Parathyroid adenoma (tissue), 2 donors: Measurements from ENCODE around the gene CEACAM6.

ENCODE experiments used
- H2AFZ ChIP-seq: fragments of 300-600 bp; sonication (generic); one replicate; pipeline ENCODE4 v1.7.0; 2017; ENCODE audit warnings: antibody characterized with exemption, mild to moderate bottlenecking
- H3K27ac ChIP-seq: fragments of 300-600 bp; sonication (generic); one replicate; pipeline ENCODE4 v1.7.0; 2017
- H3K27me3 ChIP-seq: fragments of 300-600 bp; sonication (generic); one replicate; pipeline ENCODE4 v1.7.0; 2017; ENCODE audit warnings: low read length; ENCODE audit not compliant: control insufficient read depth, insufficient read depth
- H3K36me3 ChIP-seq: fragments of 300-600 bp; sonication (generic); one replicate; pipeline ENCODE4 v1.7.0; 2017; ENCODE audit warnings: low read length; ENCODE audit not compliant: control insufficient read depth, insufficient read depth
- H3K4me1 ChIP-seq: fragments of 300-600 bp; sonication (generic); one replicate; pipeline ENCODE4 v1.7.0; 2017; ENCODE audit warnings: control low read depth
- H3K4me2 ChIP-seq: fragments of 300-600 bp; sonication (generic); one replicate; pipeline ENCODE4 v1.7.0; 2017; ENCODE audit warnings: low read length
- H3K4me3 ChIP-seq: fragments of 300-600 bp; sonication (generic); one replicate; pipeline ENCODE4 v1.7.0; 2017; ENCODE audit warnings: low read depth, low read length
- H3K79me2 ChIP-seq: fragments of 300-600 bp; sonication (generic); one replicate; pipeline ENCODE4 v1.7.0; 2017; ENCODE audit warnings: control low read depth
- H3K9ac ChIP-seq: fragments of 300-600 bp; sonication (generic); one replicate; pipeline ENCODE4 v1.7.0; 2017; ENCODE audit warnings: mild to moderate bottlenecking
- H3K9me3 ChIP-seq: fragments of 300-600 bp; sonication (generic); one replicate; pipeline ENCODE4 v1.7.0; 2017; ENCODE audit warnings: low read length; ENCODE audit not compliant: control insufficient read depth
- TF ChIP-seq, protein P1 (sequence below): fragments of 300-600 bp; sonication (generic); IDR thresholded peaks from one replicate; pipeline ENCODE4 v1.7.0; 2017; ENCODE audit warnings: antibody characterized with exemption, mild to moderate bottlenecking
- donor health status: primary hyperparathyroidism.

Gene CEACAM6

GRCh38 chr19:41720103-41720502, 35.2 kb upstream of the CEACAM6 start:
- no peaks in the 10 kb centered on the region for H3K27me3 ChIP-seq

DNA sequence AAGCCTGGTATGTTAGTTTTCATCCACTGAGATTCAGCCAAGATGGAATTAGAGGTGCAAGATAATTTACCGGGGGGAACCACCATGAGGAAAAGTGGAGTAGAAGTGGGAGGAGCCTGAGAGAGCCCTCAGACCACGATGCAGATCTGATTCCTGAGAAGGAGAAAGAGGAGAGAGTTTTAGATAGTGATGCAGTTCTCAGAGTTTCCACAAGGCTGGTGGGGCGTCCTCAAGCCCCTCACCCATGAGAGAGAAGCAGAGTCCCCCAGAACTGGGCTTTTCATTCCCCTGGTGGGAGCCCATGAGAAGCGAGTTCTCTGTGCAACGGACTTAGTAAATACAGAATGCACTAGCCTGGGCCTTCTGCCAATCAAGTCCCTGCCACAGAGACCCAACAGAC, 28.8 kb upstream of the CEACAM6 start:
- Histone ChIP-seq H3K4me2 (no peak overlapping the region), H3K4me1 (no peaks in the 10 kb centered on the region), H2AFZ (no peak overlapping the region), H3K79me2 (no peaks in the 10 kb centered on the region), H3K4me3 (no peak overlapping the region), H3K27ac (no peak overlapping the region), H3K9ac (no peak overlapping the region), H3K9me3 (no peaks in the 10 kb centered on the region), H3K36me3 (no peaks in the 10 kb centered on the region), H3K27me3 (no peaks in the 10 kb centered on the region)
- TF ChIP-seq, protein P1, sequence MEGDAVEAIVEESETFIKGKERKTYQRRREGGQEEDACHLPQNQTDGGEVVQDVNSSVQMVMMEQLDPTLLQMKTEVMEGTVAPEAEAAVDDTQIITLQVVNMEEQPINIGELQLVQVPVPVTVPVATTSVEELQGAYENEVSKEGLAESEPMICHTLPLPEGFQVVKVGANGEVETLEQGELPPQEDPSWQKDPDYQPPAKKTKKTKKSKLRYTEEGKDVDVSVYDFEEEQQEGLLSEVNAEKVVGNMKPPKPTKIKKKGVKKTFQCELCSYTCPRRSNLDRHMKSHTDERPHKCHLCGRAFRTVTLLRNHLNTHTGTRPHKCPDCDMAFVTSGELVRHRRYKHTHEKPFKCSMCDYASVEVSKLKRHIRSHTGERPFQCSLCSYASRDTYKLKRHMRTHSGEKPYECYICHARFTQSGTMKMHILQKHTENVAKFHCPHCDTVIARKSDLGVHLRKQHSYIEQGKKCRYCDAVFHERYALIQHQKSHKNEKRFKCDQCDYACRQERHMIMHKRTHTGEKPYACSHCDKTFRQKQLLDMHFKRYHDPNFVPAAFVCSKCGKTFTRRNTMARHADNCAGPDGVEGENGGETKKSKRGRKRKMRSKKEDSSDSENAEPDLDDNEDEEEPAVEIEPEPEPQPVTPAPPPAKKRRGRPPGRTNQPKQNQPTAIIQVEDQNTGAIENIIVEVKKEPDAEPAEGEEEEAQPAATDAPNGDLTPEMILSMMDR = no peak

More at GRCh38 chr19:41720103-41720502, 35.2 kb upstream of the CEACAM6 start:
- no peak overlapping the region for H3K9ac ChIP-seq
- no peaks in the 10 kb centered on the region for H3K79me2 ChIP-seq
- no peak overlapping the region for H2AFZ ChIP-seq
- no peaks in the 10 kb centered on the region for H3K9me3 ChIP-seq
- TF ChIP-seq, protein P1 = no peak
- no peak overlapping the region for H3K4me2 ChIP-seq
- no peak overlapping the region for H3K27ac ChIP-seq
- no peaks in the 10 kb centered on the region for H3K4me1 ChIP-seq
- no peak overlapping the region for H3K4me3 ChIP-seq
- H3K36me3 ChIP-seq = no peaks in the 10 kb centered on the region

DNA sequence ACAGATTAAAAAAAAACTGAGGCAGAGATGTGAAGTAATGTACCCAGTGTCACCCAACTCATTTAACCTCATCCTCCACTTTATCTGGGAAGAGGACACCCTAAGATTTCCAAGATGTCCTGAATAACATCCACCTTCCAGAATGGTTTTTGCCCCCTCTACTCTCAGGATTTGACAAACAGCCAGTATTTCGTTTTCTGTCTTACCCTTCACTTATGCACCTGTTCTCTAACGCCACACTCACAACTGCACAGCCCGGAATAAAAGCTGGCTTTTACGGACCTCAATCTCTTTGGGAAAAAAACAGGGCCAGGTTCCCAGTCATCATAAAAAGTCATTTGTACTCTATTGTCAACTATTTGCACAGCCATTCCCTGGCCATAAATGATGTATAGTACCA, 21.2 kb upstream of the CEACAM6 start:
- H3K27ac ChIP-seq = no peak overlapping the region
- H3K9ac ChIP-seq = no peak overlapping the region
- no peak overlapping the region for H2AFZ ChIP-seq
- H3K27me3 ChIP-seq = no peaks in the 10 kb centered on the region
- TF ChIP-seq, protein P1 = no peak
- H3K4me1 ChIP-seq = no peaks in the 10 kb centered on the region
- H3K4me2 ChIP-seq = no peak overlapping the region
- H3K36me3 ChIP-seq = no peaks in the 10 kb centered on the region
- H3K9me3 ChIP-seq = no peaks in the 10 kb centered on the region
- no peaks in the 10 kb centered on the region for H3K79me2 ChIP-seq
- H3K4me3 ChIP-seq = no peak overlapping the region

- Histone ChIP-seq H3K4me2 (no peak overlapping the region), H3K9ac (no peak overlapping the region), H3K36me3 (no peaks in the 10 kb centered on the region), H3K4me1 (no peaks in the 10 kb centered on the region), H3K27me3 (no peaks in the 10 kb centered on the region), H3K9me3 (no peaks in the 10 kb centered on the region), H2AFZ (no peak overlapping the region), H3K4me3 (no peak overlapping the region), H3K27ac (no peak overlapping the region), H3K79me2 (no peaks in the 10 kb centered on the region)
- TF ChIP-seq, protein P1 = no peak
Measured at GRCh38 chr19:41734585-41734984, 20.7 kb upstream of the CEACAM6 start.

DNA sequence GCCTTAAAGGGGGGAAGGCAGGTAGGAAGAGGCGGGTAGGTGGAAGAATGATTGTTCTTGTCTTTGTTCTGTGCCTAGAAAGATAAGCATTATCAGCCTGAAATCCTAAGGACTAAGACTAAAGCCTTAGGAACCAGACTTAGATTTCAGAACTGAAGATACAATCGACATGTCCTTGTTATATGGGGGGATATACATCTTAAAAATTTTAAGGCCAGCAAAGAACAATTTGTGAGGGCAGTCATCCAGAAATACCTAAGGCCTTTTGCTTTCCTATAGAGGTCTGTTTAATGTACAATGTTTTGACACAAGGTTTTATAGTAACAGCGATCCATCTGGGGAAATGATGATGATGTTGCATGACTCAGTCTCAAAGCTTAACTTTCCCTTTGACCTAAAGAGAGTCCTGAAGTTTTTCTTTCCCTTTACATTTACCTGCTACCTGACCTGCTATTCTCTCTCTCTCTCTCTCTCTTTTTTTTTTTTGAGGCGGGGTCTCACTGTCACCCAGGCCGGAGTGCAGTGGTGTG, 20.2 kb upstream of the CEACAM6 start:
- Histone ChIP-seq H3K4me1 (no peaks in the 10 kb centered on the region), H3K79me2 (no peaks in the 10 kb centered on the region), H3K9ac (no peak overlapping the region), H3K36me3 (no peaks in the 10 kb centered on the region), H3K4me2 (no peak overlapping the region), H3K27ac (no peak overlapping the region), H3K4me3 (no peak overlapping the region), H3K27me3 (no peaks in the 10 kb centered on the region), H2AFZ (no peak overlapping the region), H3K9me3 (no peaks in the 10 kb centered on the region)
- TF ChIP-seq, protein P1 = no peak
